ENCODE data around the gene PTPRT. TPM values are rescaled to one million over a fixed set of nuclear protein-coding genes. Genes with fewer than 3 reads are reported as not detected.

The PTPRT gene
- total and polyA plus RNA-seq, 11 donors: 0.04 to 2.5 (median 0.25) TPM; not detected in 2

GRCh38 chr20:43138061-43138770, 51.5 kb downstream of the PTPRT start:
- Histone ChIP-seq H3K27ac (no peak overlapping the region), H3K9me3 (no peaks in the 10 kb centered on the region), H3K4me1 (no peaks in the 10 kb centered on the region), H3K27me3 (no peaks in the 10 kb centered on the region), H3K4me3 (no peak overlapping the region), H3K36me3 (no peaks in the 10 kb centered on the region)
- ATAC-seq (peak in 1 of 4 donors; percentile 18), DNase-seq (peak in 1 of 5 donors; percentile 29)
- intact Hi-C loops (cut with DNase I): no loop called here
- WGBS, 4 donors: 82 to 90% (median 84%) methylated on average over 17 of the region's 17 CpGs
- TF ChIP-seq CTCF (IDR thresholded peaks at IDR 0.05): no peak

- ATAC-seq: no peak
- Histone ChIP-seq H3K4me1 (no peaks in the 10 kb centered on the region), H3K27me3 (no peaks in the 10 kb centered on the region), H3K27ac (no peak overlapping the region), H3K36me3 (no peaks in the 10 kb centered on the region), H3K4me3 (no peak overlapping the region), H3K9me3 (no peaks in the 10 kb centered on the region)
- WGBS, 4 donors: 66 to 89% (median 83%) methylated on average over 1 of the region's 1 CpG
- intact Hi-C loops (cut with DNase I): no loop called here
- DNase-seq: no peak
- TF ChIP-seq CTCF (IDR thresholded peaks at IDR 0.05): no peak
- TF ChIP-seq POLR2A (IDR thresholded peaks at IDR 0.05): no peak
Observed at GRCh38 chr20:43137160-43137559, 52.5 kb downstream of the PTPRT start.

- Histone ChIP-seq H3K27ac (no peak overlapping the region), H3K27me3 (peaks cover 0 to 8% (median 0%) of the 10 kb centered on the region in 9 donors), H3K4me1 (no peaks in the 10 kb centered on the region), H3K4me3 (no peak overlapping the region), H3K36me3 (no peaks in the 10 kb centered on the region), H3K9me3 (no peaks in the 10 kb centered on the region)
- 83 to 88% (median 84%) methylated on average over 5 of the region's 5 CpGs for WGBS, 4 donors
- ATAC-seq (no peak), DNase-seq (no peak)
- TF ChIP-seq POLR2A (IDR thresholded peaks at IDR 0.05) (no peak), CTCF (IDR thresholded peaks at IDR 0.05) (no peak)
- intact Hi-C loops (cut with DNase I): no loop called here
Observed at GRCh38 chr20:43124241-43124640, 65.5 kb downstream of the PTPRT start.

- Histone ChIP-seq H3K27ac (no peak overlapping the region), H3K4me3 (no peak overlapping the region), H3K27me3 (peaks cover 0 to 8% (median 0%) of the 10 kb centered on the region in 9 donors), H3K9me3 (no peaks in the 10 kb centered on the region), H3K36me3 (no peaks in the 10 kb centered on the region), H3K4me1 (no peaks in the 10 kb centered on the region)
- intact Hi-C loops (cut with DNase I): no loop called here
- no peak for TF ChIP-seq CTCF (IDR thresholded peaks at IDR 0.05)
- no peak for TF ChIP-seq POLR2A (IDR thresholded peaks at IDR 0.05)
- DNase-seq (no peak), ATAC-seq (no peak)
- WGBS, 4 donors: 64 to 69% (median 66%) methylated on average over 2 of the region's 2 CpGs
Observed at GRCh38 chr20:43123180-43123579, 66.5 kb downstream of the PTPRT start.
